HG02981 (cell line): ENCODE data around the gene REEP1.
"Not testable (repeated sequence)": the region's sequence is repeated elsewhere in the genome, so short reads cannot be mapped to it uniquely, and the experiment has no call there.

Experiments used
- ATAC-seq: cut with Tn5 transposase; IDR thresholded peaks from one replicate; pipeline ENCODE4 v1.9.1; 2021; ENCODE audit warnings: mild to moderate bottlenecking, moderate library complexity; ENCODE audit not compliant: unreplicated experiment

REEP1 gene

DNA sequence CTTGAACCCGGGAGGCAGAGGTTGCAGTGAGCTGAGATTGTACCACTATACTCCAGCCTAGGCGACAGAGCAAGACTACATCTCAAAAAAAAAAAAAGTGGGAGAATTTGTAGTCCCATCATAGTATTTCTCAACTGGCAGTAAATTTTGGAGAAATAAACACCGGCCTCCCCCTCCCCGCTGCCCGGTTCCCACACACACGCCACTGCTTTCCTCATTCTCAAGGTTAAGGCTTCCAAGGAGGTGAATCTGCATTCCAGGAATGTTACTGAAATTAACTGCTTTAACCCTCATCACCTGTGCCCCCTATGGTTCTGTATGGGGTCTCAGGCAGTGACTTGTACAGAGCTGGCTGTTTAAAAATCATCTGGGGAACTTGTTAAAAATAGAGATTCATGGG lies 88.2 kb downstream of the REEP1 start:
- no peak for ATAC-seq

- ATAC-seq = not testable (repeated sequence)
These were observed 92.2 kb downstream of the REEP1 start for GRCh38 chr2:86245222-86245621.

GRCh38 chr2:86244781-86245180 lies 92.6 kb downstream of the REEP1 start:
- not testable (repeated sequence) for ATAC-seq

- ATAC-seq = no peak
These were observed 93.3 kb downstream of the REEP1 start for GRCh38 chr2:86243950-86244733.

- no peak for ATAC-seq
These were observed 94.2 kb downstream of the REEP1 start for GRCh38 chr2:86243272-86243671.

GRCh38 chr2:86241611-86242010 lies 95.8 kb downstream of the REEP1 start:
- ATAC-seq = no peak

GRCh38 chr2:86240251-86240650 lies 97.2 kb downstream of the REEP1 start:
- no peak for ATAC-seq

DNA sequence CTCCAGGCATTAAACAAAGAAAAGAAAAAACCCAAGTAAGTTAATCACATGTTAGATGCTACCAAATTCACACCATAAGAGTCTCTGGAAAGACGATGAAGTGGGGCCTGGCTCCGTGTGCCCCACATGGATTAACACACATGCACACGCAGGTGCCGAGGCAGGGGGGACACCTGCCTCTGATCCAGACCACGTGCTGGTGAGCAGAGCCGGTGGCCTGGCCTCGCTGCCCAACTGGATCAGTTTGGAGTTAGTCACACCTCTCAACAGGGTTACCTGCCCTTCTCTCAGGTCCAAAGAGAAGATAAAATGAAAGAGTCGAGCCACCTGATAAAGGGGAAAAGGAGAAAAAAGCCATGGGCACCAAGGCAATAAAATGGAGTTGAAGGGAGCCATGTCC lies 97.7 kb downstream of the REEP1 start:
- no peak for ATAC-seq

GRCh38 chr2:86239326-86239725 lies 98.1 kb downstream of the REEP1 start:
- no peak for ATAC-seq

GRCh38 chr2:86238354-86238753 lies 99.1 kb downstream of the REEP1 start:
- ATAC-seq = peak; percentile 87

GRCh38 chr2:86237172-86237571 lies 100.3 kb downstream of the REEP1 start:
- no peak for ATAC-seq

DNA sequence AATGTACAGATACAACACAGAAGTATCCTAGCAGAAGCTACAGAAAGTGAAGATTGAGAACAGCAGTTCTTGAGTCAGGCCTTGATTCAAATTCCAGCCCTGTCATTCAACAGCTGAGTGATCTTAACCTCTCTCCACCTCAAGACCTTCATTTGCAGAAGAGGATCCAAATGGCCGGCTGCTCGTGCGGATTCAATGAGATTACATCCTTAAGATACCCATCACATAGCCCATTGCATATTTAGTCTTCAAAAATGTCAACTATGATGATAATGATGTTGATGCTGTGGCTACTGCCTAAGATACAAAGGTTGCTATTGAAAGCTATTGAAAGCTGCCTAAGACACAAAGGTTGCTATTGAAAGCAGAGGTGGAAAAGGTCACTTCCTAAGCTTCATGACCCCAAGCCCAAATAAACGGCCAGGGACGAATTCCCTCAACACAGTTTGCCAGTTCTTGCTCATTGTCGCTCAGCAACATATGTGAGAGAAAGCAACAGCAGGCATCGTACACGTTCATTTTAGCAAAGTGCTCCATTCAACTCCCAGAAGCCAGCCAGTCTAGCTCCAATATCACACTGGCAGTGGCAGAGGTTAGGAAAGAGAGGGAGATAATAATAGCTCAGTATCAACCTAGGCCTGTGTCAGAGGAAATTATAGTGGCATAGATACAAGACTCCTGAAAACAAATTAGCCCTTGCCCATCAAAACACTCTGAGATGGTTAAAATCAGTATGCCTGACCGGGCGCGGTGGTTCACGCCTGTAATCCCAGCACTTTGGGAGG lies 102.0 kb downstream of the REEP1 start:
- no peak for ATAC-seq

DNA sequence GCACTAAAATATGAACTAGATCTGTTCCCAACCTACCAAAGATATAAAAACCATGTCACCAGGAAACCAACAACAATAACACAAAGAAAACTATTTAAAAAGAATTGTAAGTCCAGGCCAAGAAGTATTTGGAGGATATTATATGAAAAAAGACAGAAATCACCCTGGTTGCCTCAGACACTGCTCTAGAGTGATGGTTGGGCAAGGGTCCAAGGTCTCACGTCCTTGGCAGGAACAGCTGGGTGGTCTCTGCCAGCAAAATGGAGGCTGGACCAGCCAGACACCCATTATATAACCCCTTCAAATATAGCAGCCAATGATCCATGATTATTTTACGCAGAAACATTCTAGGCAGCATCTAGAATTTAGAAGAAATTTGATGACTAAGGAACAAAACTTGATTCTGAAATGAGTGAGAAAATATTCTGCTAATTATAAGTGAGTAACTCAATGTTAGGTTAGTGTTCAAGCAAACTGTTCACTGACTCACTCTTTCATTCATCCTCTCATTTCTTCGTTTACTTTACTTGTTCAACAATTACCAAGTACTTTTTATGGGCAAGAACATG lies 102.8 kb downstream of the REEP1 start:
- ATAC-seq = no peak

DNA sequence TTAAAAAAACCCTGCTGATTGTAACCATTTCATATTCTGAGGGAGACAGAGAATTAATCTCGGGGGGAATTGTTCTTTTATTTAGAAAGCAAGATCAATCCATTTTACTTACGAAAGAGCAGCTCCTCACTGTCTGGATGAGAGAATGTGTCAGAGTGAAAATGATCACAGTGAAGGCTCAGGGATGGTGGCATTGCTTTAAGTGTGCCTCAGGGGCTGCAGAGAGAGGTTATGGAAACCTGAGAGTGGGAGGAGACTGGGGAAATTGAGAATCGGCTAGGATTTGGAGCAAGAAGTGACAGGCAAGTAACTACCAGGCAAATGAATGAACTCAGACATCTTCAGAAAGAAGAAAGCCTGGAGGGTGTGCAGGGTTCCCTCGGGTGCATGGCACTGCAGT lies 104.0 kb downstream of the REEP1 start:
- no peak for ATAC-seq

- no peak for ATAC-seq
These were observed 104.5 kb downstream of the REEP1 start for GRCh38 chr2:86232910-86233309.

GRCh38 chr2:86232373-86232784 lies 105.0 kb downstream of the REEP1 start:
- ATAC-seq = no peak

- no peak for ATAC-seq
These were observed 105.6 kb downstream of the REEP1 start for GRCh38 chr2:86231680-86232372.

- ATAC-seq = no peak
These were observed 106.5 kb downstream of the REEP1 start for GRCh38 chr2:86230961-86231360.

DNA sequence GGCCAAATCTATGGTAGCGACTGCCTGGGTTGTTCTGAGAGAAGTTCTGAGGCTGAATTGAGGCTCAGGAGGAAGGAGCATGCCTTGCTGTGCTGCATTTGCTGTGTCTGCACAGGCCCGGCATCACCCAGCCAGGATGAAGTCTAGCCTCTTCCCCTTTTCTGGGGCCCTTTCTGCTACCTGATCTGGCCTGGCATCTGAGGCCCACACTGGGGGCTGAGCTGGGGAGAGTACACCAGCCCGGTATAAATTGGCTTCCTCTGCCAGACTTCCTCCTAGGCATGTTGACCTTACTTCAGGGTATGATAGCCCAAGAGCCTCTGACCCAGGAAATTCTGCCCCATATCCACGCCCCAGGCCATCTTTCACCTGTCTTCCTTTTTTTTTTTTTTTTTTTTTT lies 108.2 kb downstream of the REEP1 start:
- no peak for ATAC-seq

GRCh38 chr2:86228574-86228973 lies 108.9 kb downstream of the REEP1 start:
- not testable (repeated sequence) for ATAC-seq

GRCh38 chr2:86227685-86228084 lies 109.7 kb downstream of the REEP1 start:
- no peak for ATAC-seq
